ENCODE results near the gene RBP5.

Gene RBP5, protein sequence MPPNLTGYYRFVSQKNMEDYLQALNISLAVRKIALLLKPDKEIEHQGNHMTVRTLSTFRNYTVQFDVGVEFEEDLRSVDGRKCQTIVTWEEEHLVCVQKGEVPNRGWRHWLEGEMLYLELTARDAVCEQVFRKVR

DNA sequence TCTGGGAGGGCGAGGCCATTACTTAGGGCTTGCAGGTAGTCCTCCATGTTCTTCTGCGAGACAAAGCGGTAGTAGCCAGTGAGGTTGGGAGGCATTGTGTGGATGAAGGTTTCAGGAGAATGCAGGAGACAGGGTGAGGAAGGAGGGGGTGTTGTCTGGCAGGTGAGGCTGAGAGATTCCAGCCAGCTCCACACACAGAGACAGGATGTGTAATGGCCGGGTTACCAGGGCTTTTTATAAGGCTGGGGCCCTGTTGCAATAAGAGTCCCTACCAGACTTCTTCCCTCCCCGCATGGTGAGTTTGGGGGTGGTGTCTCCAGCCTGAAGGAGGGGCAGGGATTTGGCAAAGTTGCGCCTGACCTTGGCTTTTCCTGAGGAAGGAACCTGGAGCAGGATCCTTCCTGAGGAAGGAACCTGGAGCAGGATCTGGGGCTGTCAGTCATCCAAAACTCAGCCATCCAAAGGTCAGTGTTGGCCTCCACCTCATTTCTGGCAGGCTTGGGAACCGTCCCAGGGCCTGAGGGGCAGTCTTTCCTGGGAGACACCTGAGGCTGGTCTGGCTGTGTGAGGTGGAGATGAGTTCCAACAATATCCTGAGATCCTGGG, at the start of gene RBP5:
Gene RBP5 (minus strand): TSS at position 209 of the 606 bp plus-strand sequence. CDS start 114 bp downstream, at position 95.
- DNase-seq (ENCODE audit: low read depth), result no peak

- DNase-seq (ENCODE audit: low read depth), result no peak
These were observed 49.8 kb upstream of the RBP5 start for GRCh38 chr12:7178481-7178880.

DNA sequence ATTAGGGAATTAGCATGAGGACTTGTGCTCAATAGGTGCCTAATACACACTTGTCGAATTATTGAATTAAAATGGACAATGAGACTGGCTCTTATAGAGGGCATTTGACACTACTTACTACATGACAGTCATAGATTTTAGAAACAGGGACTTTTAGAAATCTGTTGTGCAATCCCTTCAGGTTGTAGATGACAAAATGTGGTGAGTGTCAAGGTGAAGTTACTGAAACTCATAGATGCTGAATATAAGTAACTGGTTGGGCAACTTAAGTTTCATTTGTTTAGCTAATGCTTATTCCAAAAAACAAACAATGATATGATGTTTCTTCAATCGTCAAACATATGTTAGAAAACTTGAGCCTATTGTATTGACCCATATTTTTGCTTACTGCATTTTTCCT, 47.9 kb upstream of the RBP5 start:
- DNase-seq (ENCODE audit: low read depth), result no peak

DNA sequence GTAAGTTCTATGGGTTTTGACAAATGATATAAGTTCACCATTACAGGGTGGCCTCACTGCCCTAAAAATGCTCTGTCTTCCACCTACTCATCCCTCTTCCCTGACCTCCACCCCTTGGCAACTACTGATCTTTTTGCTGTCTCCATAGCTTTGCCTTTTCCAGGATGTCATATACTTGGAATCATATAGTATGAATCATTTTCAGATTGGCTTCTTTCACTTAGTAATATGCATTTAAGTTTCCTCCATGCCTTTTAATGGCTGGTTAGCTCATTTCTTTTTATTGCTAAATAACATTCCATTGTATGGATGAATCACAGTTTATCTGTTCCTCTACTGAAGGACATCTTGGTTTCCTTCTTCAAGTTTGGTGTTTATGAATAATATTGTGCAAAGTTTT, 46.8 kb upstream of the RBP5 start:
- no peak for DNase-seq (ENCODE audit: low read depth)

GRCh38 chr12:7171854-7172253, 43.2 kb upstream of the RBP5 start:
- DNase-seq (ENCODE audit: low read depth), result no peak

DNA sequence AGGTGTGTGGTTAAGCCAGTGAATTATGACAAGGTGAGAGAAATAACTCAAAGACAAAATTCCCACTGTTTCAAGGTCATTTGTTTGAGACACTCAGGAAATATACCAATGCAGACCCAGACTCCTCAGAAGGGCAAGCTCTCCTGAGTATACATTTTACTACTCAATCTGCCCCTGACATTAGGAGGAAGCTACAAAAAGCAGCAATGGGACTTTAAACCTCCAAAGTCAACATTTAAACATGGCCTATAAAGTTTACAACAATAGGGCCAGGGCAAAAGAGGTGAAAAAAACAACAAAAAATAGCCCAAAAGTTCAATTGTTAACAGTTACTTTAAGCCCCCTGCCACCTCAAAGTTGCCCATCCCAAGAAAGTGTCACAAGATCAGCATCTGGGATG, 41.3 kb upstream of the RBP5 start:
- no peak for DNase-seq (ENCODE audit: low read depth)

DNA sequence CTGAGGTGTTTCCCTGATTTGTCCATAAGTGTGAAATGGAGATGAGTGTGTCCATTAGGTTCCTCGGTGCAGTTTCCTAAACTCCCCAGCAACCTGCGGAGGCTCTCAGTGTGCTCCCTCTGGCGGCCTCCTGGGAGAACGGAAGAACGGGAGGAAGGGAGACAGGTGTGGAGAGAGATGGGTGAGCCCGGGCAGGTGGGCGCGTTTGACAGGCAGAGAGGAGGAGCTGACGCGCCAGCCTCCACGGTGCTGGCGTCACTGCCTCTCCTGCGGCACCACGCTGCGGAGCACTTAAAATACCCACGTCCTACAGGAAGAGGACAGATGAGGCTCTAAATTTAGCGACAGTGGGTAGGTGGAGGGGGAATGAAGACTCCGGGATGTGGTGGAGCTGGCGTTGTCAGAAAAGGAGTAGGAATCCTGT, 34.0 kb upstream of the RBP5 start:
- no peak for DNase-seq (ENCODE audit: low read depth)

DNA sequence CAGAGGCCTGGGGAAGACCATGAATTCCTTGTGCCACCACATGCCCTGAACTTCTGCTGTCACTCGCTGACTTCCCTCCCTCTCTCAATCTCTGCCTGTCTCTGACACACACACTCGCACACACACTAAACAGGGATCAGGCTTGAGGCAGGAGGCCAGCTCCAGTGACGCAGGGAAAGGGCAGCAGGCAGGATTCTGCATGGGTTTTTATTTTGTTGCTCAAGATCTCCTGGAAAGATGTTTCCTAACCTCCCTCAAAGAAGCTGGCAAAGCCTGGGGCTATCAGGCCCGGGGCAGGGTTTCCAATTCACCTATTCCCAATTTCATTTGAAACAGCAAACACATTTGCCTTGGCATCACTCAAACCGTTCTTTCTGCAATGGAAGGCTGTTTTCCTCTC, 33.1 kb upstream of the RBP5 start:
- no peak for DNase-seq (ENCODE audit: low read depth)

GRCh38 chr12:7161327-7161726, 32.6 kb upstream of the RBP5 start:
- DNase-seq (ENCODE audit: low read depth), result no peak

DNA sequence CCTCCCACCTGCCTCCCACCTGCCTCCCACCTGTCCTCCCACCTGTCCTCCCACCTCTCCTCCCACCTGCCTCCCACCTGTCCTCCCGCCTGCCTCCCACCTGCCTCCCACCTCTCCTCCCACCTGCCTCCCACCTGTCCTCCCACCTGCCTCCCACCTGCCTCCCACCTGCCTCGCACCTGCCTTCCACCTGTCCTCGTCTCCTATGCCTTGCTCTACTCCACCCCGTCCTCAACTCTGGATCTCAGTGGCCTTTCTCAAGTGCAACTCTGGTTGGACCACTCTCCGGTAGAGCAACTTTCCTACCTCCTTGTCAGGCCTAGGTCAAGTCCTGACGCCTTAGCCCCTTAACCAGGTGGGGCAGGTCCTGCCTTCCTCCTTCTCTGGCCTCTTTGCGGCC, 31.5 kb upstream of the RBP5 start:
- DNase-seq (ENCODE audit: low read depth), result no peak

DNA sequence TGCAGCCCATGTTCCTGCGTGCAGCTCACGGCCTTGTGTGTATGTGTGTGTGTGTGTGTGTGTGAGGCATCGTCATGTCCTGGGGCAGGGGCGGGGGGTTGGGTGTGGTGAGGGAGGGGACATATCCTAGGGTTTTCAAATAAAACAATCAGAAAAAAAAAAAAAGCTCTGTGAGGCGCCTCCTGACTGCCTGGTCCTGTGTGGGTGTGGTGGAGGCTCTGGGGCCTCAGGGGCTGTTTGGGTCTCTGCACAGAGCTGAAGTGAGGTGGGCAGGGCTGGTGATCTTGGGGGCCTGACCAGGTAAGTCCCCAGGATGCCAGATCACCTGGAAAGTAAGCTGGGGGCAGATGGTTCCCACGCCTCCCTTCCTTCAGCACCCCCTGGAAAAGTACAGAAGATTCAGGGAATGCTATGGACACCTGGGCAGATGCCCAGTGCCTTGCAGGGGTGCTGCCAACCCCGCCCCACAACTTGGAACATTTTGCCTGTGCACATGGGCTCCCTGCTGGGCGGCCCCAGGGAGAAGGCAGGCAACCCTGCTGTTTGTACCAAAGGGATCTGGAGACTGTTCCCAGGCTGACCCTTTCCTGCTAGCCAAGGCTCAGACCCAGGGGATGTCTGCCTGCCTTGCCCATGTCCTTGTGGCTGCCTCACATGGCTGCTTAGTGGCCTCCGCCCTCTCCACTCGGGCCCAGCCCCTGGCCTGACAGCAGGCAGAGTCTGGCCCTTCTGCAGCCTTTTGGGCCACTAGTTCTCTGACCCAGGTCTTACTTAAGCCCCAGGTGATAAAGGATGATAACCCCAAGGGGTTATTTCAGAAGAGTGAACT, 30.3 kb upstream of the RBP5 start:
- no peak for DNase-seq (ENCODE audit: low read depth)

GRCh38 chr12:7157391-7157790, 28.7 kb upstream of the RBP5 start:
- DNase-seq (ENCODE audit: low read depth), result no peak

GRCh38 chr12:7156259-7157197, 27.8 kb upstream of the RBP5 start:
- no peak for DNase-seq (ENCODE audit: low read depth)

DNA sequence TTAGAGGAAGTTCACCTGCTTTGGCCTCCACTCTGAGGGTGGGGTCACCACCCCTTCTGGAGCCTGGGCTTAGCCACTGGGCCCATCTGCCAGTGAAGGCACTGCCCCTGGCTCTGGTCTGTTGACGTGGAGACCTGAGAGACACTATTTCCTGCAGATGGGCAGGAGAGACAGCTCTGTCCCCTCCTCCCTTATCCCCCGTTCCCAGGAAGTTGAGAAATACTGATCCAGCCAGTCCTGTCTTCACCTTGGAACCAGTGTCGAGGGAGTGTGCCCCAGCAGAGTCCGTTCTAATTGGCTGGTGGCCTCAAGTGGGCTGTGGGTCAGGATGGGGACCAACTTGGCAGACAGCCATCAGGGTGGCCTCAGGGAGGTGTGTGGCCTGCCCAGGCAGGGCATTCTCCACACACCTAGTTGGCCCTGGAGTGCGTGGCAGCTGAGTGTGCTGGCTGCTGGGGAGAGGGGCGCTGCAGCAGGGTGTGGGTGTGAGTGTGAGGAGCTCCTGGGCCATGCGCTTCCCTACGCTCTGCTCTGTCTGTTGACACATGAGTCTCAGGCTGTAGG, 26.9 kb upstream of the RBP5 start:
- no peak for DNase-seq (ENCODE audit: low read depth)

DNA sequence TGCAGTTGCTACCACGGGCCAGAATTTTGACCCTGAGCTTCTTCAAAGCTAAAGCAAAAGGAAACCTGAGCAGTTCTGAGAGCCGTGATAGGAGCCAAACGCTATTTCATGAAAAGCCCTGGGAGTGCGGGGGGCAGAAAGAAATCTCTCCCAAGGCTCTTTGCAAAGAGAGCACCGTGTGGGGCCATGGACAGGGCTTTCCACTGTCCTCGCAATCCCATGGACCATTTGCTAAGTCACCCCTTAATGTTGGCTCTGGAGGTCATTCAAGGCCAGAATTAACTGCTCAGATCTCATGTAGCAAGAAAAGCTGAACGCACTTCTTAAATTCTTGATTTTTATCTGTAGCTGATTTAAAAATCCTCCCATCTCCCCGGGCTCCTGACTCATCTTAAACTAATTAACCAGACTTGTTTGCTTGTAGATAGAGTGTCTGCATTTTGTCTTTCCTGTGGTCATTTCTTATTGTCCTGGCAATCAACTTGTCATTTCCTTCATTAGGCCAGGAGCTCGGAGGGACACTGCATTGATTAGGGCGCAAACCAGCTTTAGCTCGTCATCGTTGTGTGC, 26.3 kb upstream of the RBP5 start:
- no peak for DNase-seq (ENCODE audit: low read depth)

DNA sequence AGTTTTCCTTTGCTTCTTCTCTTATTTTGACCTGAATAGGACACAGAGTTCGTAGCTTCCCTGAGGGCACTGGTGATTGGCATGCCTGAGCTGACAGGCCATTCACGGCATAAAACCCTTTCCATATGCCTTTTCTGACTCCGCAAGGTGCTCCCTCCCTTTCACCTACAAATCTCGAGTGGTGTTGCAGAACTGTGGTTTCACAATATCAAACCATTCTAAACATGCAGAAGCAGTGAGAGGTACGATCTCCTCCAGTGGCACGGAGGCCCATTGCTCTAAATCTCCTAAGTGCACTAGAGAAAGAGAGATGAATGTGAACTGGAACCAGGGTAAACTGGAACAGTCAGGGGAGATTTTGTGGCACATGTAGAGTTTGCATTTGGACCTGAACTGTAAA, 25.4 kb upstream of the RBP5 start:
- DNase-seq (ENCODE audit: low read depth), result no peak

GRCh38 chr12:7152818-7153217, 24.1 kb upstream of the RBP5 start:
- no peak for DNase-seq (ENCODE audit: low read depth)

DNA sequence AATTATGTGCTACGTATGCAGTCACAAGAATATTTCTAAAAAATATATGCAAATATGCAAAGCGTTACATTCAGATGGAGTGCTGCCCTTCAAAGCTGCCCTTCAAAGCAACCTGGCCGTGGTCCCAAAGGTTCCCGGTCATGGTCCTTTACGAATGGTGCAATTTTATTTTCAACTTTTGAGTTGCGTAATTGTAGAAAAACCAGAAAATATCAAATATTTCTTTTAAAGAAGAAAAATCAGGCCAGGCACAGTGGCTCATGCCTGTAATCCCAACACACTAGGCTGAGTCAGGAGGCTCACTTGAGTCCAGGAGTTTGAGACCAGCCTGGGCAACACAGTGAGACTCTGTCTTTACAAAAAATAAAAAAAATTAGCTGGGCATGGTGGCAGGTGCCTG, 22.8 kb upstream of the RBP5 start:
- DNase-seq (ENCODE audit: low read depth), result no peak

GRCh38 chr12:7150841-7151240, 22.2 kb upstream of the RBP5 start:
- DNase-seq (ENCODE audit: low read depth), result no peak

GRCh38 chr12:7150356-7150755, 21.7 kb upstream of the RBP5 start:
- DNase-seq (ENCODE audit: low read depth), result no peak

DNA sequence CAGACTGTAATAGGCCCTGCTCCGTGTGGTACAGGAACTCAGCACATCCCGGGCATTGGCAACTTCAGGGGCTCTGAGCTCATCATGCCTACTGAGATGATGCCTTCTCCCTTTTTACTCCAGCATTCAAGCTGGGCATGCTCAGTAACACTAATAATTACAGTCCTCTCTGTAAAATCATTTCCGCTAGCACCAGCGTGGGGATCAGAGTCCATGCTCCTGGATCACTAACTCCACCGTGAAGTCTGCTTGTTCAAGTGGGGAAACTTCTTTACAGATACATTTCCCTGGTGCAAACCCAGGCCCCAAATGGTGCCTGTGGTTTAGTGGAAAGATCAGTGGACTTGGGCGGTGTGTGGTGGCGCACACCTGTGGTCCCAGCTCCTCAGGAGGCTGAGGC, 18.2 kb upstream of the RBP5 start:
- no peak for DNase-seq (ENCODE audit: low read depth)

DNA sequence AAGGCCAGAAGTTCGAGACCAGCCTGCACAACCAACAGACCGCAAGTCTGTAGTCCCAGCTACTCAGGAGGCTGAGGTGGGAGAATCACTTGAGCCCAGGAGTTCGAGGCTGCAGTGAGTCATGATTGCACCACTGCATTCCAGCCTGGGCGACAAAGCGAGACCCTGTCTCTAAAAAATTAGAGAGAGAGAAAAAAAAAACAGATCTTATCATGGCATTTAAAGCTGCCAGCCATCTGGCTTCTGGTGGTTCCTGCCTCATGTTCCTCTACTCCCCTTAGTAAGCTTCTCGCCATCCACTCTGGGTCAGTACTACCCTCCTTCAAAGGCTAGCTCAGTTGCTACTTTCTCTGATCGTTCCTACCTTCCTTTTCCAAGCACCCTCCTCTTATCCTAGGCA, 17.5 kb upstream of the RBP5 start:
- DNase-seq (ENCODE audit: low read depth), result no peak
